Caco-2 (cell line): Measurements from ENCODE around the gene NNT. TPM values are rescaled to one million over a fixed set of nuclear protein-coding genes. Genes with fewer than 3 reads are reported as not detected.

Experiments
- BruUV-seq: library from RNA; stranded (reverse); fragments of 400-500 nt; replicated peaks from 2 replicates; lab custom pipeline; 2021; lab: Mats Ljungman, UMichigan
- CTCF ChIA-PET: fragments of 300-600 bp; sonication (Branson Sonifier 250); formaldehyde crosslinking; loops from one replicate; lab custom pipeline; 2022; ENCODE audit warnings: antibody characterized with exemption; lab: Charles Lee
- POLR2A ChIA-PET: fragments of 300-600 bp; sonication (Branson Sonifier 250); formaldehyde crosslinking; loops from one replicate; lab custom pipeline; 2022; ENCODE audit warnings: antibody characterized with exemption; lab: Charles Lee
- DNase-seq, 2 experiments: peaks; one replicate each; pipeline versions ENCODE4 v3.0.0 to v3.0.0-alpha.2; 2020 to 2022
- H3K27me3 ChIP-seq: replicated peaks from 2 replicates; pipeline ENCODE4 v1.6.0; 2011; ENCODE audit warnings: low read length; ENCODE audit not compliant: control insufficient read depth, insufficient read depth
- H3K36me3 ChIP-seq: 2 replicates; pipeline ENCODE4 v1.5.1; 2011; ENCODE audit warnings: low read length; ENCODE audit not compliant: control insufficient read depth, insufficient read depth
- H3K4me1 ChIP-seq: fragments of 250-450 bp; sonication (Bioruptor Pico); 2 replicates; pipeline ENCODE4 v1.5.1; 2020; ENCODE audit warnings: mild to moderate bottlenecking
- H3K4me3 ChIP-seq: 2 replicates; pipeline ENCODE4 v1.5.1; 2011; ENCODE audit warnings: low read depth, mild to moderate bottlenecking, control low read depth, low read length
- H3K9me3 ChIP-seq: fragments of 250-450 bp; sonication (Bioruptor Pico); 2 replicates; pipeline ENCODE4 v1.5.1; 2020; ENCODE audit warnings: mild to moderate bottlenecking, moderate library complexity
- H3K27ac Mint-ChIP-seq: one replicate; pipeline ENCODE4 v1.8.0; 2022; ENCODE audit warnings: mixed read lengths; ENCODE audit not compliant: unreplicated experiment
- H3K27me3 Mint-ChIP-seq: one replicate; pipeline ENCODE4 v1.8.0; 2022; ENCODE audit warnings: mixed read lengths; ENCODE audit not compliant: insufficient read depth, unreplicated experiment
- H3K36me3 Mint-ChIP-seq: one replicate; pipeline ENCODE4 v1.8.0; 2022; ENCODE audit warnings: mild to moderate bottlenecking, mixed read lengths; ENCODE audit not compliant: insufficient read depth, unreplicated experiment
- H3K4me1 Mint-ChIP-seq: one replicate; pipeline ENCODE4 v1.8.0; 2022; ENCODE audit warnings: low read depth, mixed read lengths; ENCODE audit not compliant: unreplicated experiment
- H3K4me3 Mint-ChIP-seq: one replicate; pipeline ENCODE4 v1.8.0; 2022; ENCODE audit warnings: mild to moderate bottlenecking, moderate library complexity, mixed read lengths; ENCODE audit not compliant: unreplicated experiment
- H3K9me3 Mint-ChIP-seq: one replicate; pipeline ENCODE4 v1.8.0; 2022; ENCODE audit warnings: mixed read lengths; ENCODE audit not compliant: unreplicated experiment
- intact Hi-C: fragments of 100-400 bp; cut with micrococcal nuclease; formaldehyde crosslinking; loops from one replicate; pipeline ENCODE4 v1.10.0; 2022; ENCODE audit not compliant: unreplicated experiment
- total RNA-seq: library from RNA; stranded (reverse); gene quantifications from 2 replicates; pipeline ENCODE4 v1.2.3, GENCODE V29; 2022
- TF ChIP-seq, protein P1 (sequence below), 2 experiments: fragments of 200-600 bp in 1 of 2; IDR thresholded peaks; 1 replicate in 1 of 2; 2 replicates in 1 of 2; pipeline versions ENCODE4 v1.5.1 to v1.8.0; 2011 to 2022; ENCODE audit warnings: antibody characterized with exemption in 1 of 2, control low read depth in 1 of 2, inconsistent platforms in 1 of 2, low read depth in 1 of 2, low read length in 1 of 2, mild to moderate bottlenecking in 1 of 2, moderate library complexity in 1 of 2; ENCODE audit not compliant: insufficient read depth in 1 of 2, severe bottlenecking in 1 of 2, unreplicated experiment in 1 of 2

The NNT gene
- total RNA-seq, 1 experiment from 2014 or later, result 44.8 TPM

DNA sequence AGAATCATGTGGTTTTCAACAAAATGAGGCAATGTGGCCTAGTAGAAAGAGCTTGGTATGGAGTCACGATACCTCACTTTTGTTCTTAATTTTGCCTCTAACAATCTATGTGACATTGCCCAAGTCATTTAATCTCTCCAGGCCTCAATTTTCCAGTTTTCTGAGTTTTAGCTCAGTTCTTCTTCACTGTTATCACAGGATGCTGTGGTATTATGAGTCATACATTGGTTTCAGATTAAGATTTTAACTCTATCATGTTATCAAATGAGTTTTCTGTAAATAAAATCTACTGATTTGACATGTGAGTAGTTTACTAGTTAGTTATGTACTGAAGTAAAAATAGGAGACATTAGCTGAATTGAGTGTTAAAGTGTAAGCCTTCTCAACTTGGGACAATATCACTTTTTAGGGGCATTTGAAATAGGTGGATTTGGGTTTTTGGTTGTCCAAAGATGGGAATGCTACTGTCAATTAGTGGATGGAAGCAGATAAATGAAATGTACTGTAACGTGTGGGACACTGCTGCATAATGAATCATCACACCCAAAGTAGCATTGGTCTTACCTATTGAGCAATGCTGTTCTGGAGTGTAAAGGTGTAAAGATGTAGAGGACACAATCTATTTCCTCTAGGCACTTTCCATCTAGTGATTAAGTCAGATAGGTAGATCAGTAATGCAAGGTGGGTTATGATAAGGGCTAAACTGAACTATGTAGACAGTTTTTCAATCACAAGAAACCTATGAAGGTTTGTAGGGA is 73.3 kb downstream of the NNT start:
- Mint-ChIP-seq H3K4me1 (no peaks in the 10 kb centered on the region), H3K27ac (no peak overlapping the region), H3K4me3 (no peak overlapping the region), H3K9me3 (peaks cover 11% of the 10 kb centered on the region), H3K36me3 (no peaks in the 10 kb centered on the region), H3K27me3 (no peaks in the 10 kb centered on the region)
- no peaks in the 10 kb centered on the region for H3K9me3 ChIP-seq
- H3K4me3 ChIP-seq, result no peak overlapping the region
- no peaks in the 10 kb centered on the region for H3K36me3 ChIP-seq
- ChIA-PET CTCF (no interaction called here), POLR2A (no interaction called here)
- TF ChIP-seq, protein P1, sequence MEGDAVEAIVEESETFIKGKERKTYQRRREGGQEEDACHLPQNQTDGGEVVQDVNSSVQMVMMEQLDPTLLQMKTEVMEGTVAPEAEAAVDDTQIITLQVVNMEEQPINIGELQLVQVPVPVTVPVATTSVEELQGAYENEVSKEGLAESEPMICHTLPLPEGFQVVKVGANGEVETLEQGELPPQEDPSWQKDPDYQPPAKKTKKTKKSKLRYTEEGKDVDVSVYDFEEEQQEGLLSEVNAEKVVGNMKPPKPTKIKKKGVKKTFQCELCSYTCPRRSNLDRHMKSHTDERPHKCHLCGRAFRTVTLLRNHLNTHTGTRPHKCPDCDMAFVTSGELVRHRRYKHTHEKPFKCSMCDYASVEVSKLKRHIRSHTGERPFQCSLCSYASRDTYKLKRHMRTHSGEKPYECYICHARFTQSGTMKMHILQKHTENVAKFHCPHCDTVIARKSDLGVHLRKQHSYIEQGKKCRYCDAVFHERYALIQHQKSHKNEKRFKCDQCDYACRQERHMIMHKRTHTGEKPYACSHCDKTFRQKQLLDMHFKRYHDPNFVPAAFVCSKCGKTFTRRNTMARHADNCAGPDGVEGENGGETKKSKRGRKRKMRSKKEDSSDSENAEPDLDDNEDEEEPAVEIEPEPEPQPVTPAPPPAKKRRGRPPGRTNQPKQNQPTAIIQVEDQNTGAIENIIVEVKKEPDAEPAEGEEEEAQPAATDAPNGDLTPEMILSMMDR (IDR thresholded peaks at IDR 0.05; ENCODE audit: insufficient read depth in 1 of 2, low read depth in 1 of 2, low read length in 1 of 2, severe bottlenecking in 1 of 2, unreplicated experiment in 1 of 2), result no peak
- no peaks in the 10 kb centered on the region for H3K27me3 ChIP-seq
- intact Hi-C loops, result no loop called here
- no peak for DNase-seq
- H3K4me1 ChIP-seq, result no peaks in the 10 kb centered on the region
- BruUV-seq, result no TSS peak

DNA sequence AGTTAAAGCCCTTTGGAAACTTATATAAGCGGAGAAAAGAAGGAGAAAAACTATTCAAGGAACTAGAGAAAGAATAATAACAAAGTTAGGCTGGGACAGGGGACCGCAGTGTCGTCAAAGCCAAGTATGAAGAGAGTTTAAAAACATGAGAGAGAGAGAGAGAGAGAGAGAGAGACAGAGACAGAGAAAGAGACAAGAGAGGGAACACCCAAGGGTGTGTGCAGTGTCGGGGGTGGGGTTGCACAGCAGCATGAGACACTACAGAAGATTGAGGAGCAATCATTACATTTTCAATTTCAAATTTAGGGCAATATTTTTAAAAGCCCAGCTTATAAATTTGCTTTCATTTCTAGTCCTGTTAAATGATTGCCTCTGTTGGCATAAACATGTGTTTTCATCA is 74.3 kb downstream of the NNT start:
- Mint-ChIP-seq H3K36me3 (no peaks in the 10 kb centered on the region), H3K27ac (no peak overlapping the region), H3K9me3 (peaks cover under 1% of the 10 kb centered on the region), H3K4me3 (no peak overlapping the region), H3K27me3 (no peaks in the 10 kb centered on the region), H3K4me1 (no peaks in the 10 kb centered on the region)
- CTCF ChIA-PET, result no interaction called here
- no peaks in the 10 kb centered on the region for H3K9me3 ChIP-seq
- intact Hi-C loops, result no loop called here
- no peak overlapping the region for H3K4me3 ChIP-seq
- no peaks in the 10 kb centered on the region for H3K4me1 ChIP-seq
- BruUV-seq, result no TSS peak
- POLR2A ChIA-PET, result no interaction called here
- DNase-seq, result no peak
- H3K27me3 ChIP-seq, result no peaks in the 10 kb centered on the region
- TF ChIP-seq, protein P1 (IDR thresholded peaks at IDR 0.05; ENCODE audit: insufficient read depth in 1 of 2, low read depth in 1 of 2, low read length in 1 of 2, severe bottlenecking in 1 of 2, unreplicated experiment in 1 of 2), result no peak
- no peaks in the 10 kb centered on the region for H3K36me3 ChIP-seq

DNA sequence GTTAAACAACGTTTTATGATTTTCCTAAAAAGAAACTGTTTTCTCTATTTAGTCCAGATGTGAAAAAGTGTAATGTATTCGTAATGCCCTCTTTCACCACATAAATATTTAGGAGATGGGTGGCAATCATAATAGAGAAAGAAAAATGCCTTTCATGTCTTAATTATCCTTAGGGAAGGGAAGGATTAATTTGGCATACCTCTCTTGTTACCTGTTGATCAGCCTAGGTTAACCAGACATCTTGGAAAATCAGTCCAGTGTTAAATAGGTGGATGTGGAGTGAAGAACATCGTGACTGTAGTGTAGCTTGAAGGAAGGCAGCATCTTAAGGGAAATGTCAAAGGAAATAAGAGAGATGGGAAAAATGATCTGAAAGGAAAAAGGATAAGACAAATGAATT is 76.2 kb downstream of the NNT start:
- H3K9me3 Mint-ChIP-seq, result no peaks in the 10 kb centered on the region
- no TSS peak for BruUV-seq

More for the DNA sequence above, 76.2 kb downstream of the NNT start:
- no peaks in the 10 kb centered on the region for H3K9me3 ChIP-seq
- ChIA-PET CTCF (no interaction called here), POLR2A (no interaction called here)
- H3K27me3 ChIP-seq, result no peaks in the 10 kb centered on the region
- H3K4me3 Mint-ChIP-seq, result no peak overlapping the region
- no peak overlapping the region for H3K27ac Mint-ChIP-seq
- intact Hi-C loops, result no loop called here
- no peaks in the 10 kb centered on the region for H3K4me1 Mint-ChIP-seq
- no peak overlapping the region for H3K4me3 ChIP-seq
- no peaks in the 10 kb centered on the region for H3K27me3 Mint-ChIP-seq
- no peaks in the 10 kb centered on the region for H3K36me3 ChIP-seq
- TF ChIP-seq, protein P1 (IDR thresholded peaks at IDR 0.05; ENCODE audit: insufficient read depth in 1 of 2, low read depth in 1 of 2, low read length in 1 of 2, severe bottlenecking in 1 of 2, unreplicated experiment in 1 of 2), result no peak
- H3K36me3 Mint-ChIP-seq, result no peaks in the 10 kb centered on the region
- no peak for DNase-seq
- H3K4me1 ChIP-seq, result no peaks in the 10 kb centered on the region
